SH-SY5Y (cell line): Measurements from ENCODE around the gene ABCC2.

Source experiments
- GATA2 ChIP-seq: IDR thresholded peaks from 2 replicates; pipeline ENCODE4 v1.6.1; 2011; ENCODE audit warnings: mild to moderate bottlenecking, low read depth, low read length
- GATA3 ChIP-seq: IDR thresholded peaks from 2 replicates; pipeline ENCODE4 v1.6.1; 2011; ENCODE audit warnings: low read depth, mild to moderate bottlenecking, low read length, moderate library complexity

The ABCC2 gene

DNA sequence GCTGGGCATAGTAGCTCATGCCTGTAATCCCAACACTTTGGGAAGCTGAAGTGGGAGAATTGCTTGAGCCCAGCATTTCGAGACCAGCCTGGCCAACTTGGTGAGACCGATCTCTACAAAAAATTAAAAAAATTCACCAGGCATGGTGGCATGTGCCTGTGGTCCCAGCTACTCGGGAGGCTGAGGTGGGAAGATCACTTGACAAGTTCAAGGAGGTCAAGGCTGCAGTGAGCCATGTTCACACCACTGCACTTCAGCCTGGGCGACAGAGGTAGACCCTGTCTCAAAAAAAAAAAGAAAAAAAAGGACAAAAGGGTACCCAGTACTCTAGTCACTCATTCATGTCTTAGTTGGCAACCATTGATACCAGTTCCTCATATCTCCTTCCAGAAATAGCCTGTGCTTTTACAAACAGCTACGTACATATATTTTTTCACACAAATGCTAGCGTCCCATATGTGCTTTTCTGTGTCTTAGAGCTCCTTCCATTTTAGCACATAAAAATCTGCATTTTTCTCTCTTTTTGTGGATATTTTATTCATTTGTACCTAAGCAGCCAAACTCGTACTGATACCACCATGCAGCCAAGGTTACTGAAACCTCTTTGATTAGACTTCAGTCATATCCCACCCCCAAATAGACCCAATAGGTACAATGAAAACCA lies 5.5 kb downstream of the ABCC2 start:
- TF ChIP-seq GATA3 (no peak), GATA2 (no peak)

DNA sequence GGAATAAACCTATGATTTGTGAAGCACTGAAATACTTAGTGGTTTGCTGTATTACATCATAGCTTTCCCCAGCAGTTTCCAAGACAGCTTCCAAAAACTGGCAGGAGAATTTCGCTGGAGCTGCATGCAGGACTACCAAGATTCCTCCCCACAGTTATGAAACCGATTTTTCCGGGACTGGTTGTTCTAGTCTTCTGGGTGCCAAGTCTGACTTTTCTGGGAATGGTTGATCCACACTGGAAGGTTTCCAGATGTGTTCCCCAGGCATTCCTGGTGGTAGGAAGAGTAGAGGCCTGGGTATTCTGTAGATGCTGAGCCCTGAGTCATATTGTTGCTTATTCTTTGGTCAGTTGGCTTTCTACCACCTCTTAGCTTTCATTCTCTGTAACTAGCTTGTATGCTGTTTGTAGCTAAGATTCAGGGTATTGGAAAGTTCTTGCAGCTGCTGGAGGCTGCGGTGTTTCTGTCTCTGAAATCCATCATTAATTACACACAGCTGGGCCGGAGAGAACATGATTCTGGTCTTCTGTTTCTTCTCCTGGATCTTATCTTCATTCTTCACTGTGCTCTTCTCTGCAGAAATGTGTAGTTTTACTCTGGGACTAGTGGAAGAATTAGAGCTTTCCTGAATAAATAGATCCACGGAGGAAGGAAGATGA lies 6.3 kb downstream of the ABCC2 start:
- no peak for TF ChIP-seq GATA3
- no peak for TF ChIP-seq GATA2

DNA sequence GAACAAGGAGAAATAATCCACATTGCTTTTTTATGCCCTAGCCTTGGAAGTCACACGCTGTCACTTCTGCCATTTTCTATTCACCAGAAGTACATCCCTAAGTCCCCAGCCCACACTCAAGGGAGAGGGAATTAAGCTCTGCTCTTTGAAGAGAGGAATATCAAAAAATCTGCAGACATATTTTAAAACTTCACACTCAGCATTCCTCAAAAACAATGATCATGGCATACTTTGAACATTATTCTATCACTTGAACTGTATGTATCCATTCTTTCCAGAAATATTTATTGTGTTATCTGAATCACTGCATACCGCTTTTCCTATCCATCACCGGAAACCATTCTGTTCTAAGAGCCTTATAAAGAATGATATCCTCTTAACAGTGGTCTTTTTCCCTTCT lies 9.4 kb downstream of the ABCC2 start:
- TF ChIP-seq GATA3: no peak
- TF ChIP-seq GATA2: no peak

DNA sequence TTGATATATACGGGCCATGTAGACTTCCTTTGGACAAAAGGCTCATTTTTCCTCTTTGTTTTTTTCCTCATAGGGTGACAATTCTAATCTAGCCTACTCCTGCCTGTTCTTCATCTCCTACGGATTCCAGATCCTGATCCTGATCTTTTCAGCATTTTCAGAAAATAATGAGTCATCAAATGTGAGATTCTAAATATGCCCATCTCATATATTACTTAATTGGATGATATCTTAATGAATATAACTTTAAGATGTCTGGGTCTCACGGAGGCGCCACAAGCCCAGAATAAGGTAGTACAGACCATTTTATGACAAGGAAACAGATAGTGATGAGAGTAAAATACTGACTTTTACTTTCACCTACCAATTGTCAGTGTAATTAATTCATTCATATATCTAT lies 11.4 kb downstream of the ABCC2 start:
- no peak for TF ChIP-seq GATA2

DNA sequence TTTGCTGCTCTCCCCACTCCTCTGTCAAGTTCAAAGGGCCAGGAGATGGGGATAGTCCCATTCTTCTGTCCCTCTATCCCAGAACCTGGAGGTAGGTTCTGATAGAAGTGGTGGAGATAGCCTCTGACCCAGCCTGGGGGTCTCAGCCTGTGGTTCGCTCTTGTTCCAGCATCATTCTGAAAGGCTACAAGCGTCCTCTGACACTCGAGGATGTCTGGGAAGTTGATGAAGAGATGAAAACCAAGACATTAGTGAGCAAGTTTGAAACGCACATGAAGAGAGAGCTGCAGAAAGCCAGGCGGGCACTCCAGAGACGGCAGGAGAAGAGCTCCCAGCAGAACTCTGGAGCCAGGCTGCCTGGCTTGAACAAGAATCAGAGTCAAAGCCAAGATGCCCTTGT lies 14.5 kb downstream of the ABCC2 start:
- TF ChIP-seq GATA3 (no peak), GATA2 (no peak)

DNA sequence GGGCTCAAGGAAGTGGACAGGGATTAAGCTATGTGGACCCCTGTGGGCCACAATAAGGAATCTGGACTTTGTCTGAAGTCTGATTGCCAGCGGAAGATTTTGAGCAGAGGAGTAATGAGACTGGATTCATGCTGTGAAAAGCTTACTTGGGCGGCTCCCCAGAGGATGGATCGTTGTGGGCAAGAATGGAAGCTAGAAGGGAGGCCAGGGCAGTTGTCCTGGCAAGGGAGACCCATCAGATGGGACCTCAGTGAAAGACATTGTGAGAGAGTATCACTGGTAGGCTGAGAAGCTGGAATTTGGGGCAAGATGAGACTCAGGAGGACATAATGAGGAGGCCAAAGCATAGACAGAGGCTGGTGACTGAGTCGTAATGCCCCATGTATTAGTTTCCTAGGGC lies 15.6 kb downstream of the ABCC2 start:
- TF ChIP-seq GATA3: no peak
- TF ChIP-seq GATA2: no peak

DNA sequence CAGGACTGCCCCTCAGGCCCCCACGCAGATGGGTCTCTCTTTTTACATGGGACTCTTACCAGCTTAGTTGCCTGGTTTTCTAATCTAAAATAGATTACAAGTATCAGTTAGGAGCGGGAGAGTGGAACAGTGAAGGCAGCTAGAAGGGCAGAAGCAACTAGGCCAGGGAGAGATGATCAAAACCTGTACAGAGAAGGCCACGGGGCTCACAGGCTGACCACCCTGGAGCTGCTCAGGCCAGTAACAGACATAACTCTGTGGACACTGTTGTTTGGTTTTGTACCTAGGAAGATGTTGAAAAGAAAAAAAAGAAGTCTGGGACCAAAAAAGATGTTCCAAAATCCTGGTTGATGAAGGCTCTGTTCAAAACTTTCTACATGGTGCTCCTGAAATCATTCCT lies 16.5 kb downstream of the ABCC2 start:
- TF ChIP-seq GATA2 (no peak), GATA3 (no peak)

DNA sequence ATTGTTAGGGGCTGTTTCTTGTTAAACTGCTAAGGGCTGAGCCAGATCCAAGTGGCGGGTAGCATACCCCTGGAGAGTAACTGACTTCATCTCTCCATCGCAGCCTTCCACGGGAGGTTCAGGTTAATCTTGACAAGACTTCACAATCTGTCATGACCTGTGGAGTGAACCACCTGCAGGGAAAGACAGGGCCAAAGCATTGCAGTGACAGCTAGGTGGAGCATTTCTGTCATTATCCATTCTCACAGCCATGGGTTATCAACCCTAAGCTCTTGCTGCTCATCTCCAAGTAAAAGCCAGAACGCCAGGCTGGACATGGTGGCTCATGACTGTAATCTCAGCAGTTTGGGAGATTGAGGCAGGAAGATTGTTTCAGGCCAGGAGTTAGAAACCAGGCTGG lies 17.2 kb downstream of the ABCC2 start:
- TF ChIP-seq GATA2 (no peak), GATA3 (no peak)

DNA sequence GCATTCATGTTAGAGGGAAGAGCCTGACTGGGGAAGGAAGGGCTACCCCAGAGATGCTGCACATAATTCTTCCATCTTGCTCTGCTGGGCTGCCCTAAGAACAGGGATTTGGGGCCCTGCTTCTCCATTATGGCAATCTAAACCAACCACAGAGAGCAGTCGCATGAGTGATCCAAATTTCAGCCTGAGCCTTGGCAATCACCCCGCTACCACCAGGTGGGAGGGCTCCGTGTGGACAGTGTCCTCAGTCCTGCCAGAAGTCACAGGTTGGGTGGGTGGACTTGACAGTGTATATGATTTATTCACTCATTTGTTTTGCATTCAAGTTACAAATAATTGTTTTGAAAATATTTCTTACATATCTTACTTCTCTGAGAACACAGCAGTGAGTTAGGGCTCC lies 22.0 kb downstream of the ABCC2 start:
- no peak for TF ChIP-seq GATA3
- no peak for TF ChIP-seq GATA2

DNA sequence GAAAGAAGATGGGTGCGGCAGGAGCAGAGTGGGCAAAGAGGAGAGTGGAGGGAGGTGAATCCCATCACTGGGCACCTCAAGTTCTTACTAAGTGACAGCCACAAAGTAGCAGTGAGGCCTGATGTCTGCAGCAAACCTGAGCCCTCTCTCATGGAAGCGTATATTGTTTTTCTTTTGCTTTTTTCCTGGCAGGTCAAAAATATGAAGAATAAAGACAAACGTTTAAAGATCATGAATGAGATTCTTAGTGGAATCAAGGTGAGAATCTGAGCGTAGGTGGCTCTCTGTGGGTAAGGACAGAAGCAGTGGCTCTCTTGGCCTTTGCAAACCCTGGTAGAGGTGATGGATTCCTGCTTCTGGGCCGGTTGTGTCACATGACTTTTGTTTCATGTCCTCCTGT lies 22.8 kb downstream of the ABCC2 start:
- TF ChIP-seq GATA2: no peak
- no peak for TF ChIP-seq GATA3

DNA sequence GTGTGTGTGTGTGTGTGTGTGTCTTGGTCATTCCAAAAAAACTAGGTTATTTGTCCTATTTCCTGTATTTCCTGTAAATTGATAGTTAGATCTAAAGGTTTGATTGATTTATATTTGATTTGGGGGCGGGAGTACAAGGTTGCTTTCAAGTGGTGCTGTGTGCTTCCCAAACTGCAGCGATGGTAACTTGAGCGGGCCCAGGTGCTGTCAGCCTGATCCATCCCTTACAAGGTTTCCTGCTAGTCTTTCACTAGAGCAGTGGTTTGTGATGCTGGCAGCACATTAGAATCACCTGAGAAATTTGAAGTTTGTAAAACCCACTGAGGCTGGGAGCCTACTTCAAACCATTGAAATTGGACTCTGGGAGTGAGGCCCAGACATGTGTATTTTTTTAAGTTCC lies 23.7 kb downstream of the ABCC2 start:
- TF ChIP-seq GATA3 (no peak), GATA2 (no peak)

DNA sequence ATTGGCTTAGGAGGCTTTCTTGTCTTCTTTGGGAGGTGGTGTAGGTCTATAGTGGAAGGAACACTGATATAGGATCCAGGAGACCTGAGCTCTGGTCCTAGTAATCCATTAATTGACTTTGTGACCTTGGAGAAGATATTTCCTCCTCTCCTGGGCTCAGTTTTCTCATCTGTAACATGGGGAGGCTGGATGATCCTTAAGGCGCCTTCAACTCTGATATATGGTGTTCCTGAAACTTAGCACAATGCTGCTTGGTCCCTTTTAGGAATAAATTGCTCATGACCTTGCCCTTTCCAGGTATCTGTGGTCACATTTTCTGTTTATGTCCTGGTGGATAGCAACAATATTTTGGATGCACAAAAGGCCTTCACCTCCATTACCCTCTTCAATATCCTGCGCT lies 25.3 kb downstream of the ABCC2 start:
- no peak for TF ChIP-seq GATA3
- TF ChIP-seq GATA2: no peak

DNA sequence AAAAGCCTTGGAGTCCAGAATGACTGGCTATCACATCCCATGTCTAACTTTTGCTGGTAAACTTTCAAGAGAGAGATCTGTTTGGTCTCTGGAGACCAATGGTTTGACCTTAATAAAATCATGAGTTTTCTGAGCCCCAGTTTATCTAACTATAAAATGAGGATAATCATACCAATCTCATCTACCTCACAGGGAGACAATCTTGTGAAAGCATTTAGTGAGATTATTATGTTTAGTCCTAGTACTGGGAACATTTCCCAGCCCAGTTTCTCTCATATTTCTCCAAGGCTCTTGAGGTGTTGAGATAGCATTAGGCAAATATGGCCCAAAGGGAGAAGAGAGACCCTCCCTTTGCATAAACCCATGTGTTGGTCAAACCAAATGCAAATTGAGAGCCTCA lies 25.8 kb downstream of the ABCC2 start:
- TF ChIP-seq GATA3 (no peak), GATA2 (no peak)

DNA sequence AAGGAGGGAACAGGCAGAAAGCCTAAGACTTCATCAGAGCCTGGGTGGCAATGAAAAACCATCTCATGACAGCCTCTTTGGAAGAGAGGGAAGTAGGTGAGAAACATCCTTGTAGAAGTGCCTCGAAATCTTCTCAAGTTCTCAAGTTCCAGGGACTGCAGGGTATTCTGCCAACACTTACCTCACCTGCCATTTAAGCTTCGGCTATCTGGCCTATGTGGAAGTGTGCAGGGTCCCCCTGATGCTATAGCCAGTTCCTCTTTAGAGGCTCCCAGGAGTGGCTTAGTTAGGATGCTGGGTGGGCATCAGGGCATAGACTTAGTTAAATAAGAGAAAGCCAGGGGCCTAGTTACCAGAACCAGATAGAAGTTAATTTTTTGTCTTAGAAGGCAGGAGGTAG lies 27.0 kb downstream of the ABCC2 start:
- TF ChIP-seq GATA2: no peak
- TF ChIP-seq GATA3: no peak

DNA sequence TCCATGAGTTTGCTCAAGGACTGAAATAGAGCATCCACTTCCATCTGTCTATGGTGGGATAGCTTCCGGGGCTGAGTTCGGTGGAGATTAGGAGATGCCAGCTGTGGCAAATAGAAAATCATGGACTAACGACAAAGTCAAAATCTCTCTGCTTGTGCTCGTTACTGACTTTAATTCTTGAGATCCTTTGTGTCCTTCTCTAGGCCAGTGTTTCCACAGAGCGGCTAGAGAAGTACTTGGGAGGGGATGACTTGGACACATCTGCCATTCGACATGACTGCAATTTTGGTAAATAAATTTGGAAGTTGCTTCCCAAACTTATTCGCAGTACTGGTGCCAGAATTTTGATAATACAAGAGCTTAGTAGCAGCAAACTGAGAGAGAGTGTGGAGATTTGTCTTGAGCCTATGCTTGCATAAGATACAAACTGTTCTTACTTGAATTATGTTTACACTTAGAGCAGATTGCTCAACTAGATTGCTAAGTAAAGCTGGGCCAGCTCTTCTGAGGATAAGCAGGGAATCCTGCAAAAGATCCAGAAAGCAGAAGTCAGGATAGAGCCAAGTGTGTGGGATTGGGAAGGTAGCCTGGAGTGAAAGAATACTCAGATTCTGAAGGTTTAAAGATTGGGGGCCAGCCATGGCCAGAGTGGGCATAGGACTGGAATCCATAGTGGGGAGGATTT lies 27.6 kb downstream of the ABCC2 start:
- TF ChIP-seq GATA2 (no peak), GATA3 (no peak)

DNA sequence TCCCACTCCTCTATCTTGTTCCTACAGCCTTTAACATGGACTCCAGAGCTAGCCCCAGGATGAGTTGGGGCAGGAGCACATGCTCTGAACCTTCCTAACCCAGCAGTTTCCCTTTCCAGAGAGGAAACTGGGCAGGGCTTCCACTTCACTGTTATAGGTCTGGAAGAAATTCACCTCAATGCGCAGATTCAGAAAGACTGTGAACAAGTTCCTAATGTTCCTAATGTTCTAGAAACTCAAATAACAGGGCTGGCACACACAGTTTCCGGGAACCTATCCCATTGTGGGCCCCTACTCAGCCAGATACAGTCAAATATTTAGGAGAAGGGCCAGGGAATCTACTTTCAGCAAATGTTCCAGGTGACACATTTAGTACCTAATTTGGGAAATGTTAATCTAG lies 29.7 kb downstream of the ABCC2 start:
- no peak for TF ChIP-seq GATA2
- TF ChIP-seq GATA3: no peak
